HCT116 (cell line): Measurements from ENCODE around the gene FSD1L. TPM values are rescaled to one million over a fixed set of nuclear protein-coding genes. Genes with fewer than 3 reads are reported as not detected.

Experiments used
- ATAC-seq: fragments of 200-7000 bp; cut with Tn5 transposase; 2 replicates; pipeline ENCODE4 v1.9.1; 2020; ENCODE audit warnings: mild to moderate bottlenecking, moderate library complexity
- BruUV-seq: library from RNA; stranded (reverse); fragments of 400-500 nt; replicated peaks from 2 replicates; lab custom pipeline; 2021; lab: Mats Ljungman, UMichigan
- CTCF ChIA-PET: fragments of 300-600 bp; sonication (Branson Sonifier 250); formaldehyde crosslinking; loops from one replicate; lab custom pipeline; 2021; ENCODE audit warnings: antibody characterized with exemption; lab: Charles Lee
- POLR2A ChIA-PET: fragments of 300-600, 350-600 bp; sonication (Branson Sonifier 250); formaldehyde crosslinking; loops from one replicate; lab custom pipeline; 2021; ENCODE audit warnings: antibody characterized with exemption; lab: Charles Lee
- RAD21 ChIA-PET, 2 experiments: fragments of 300-600 bp; sonication (Branson Sonifier 250); formaldehyde crosslinking; loops; one replicate each; lab custom pipeline; 2023; ENCODE audit warnings: low total read pairs in 2 of 2; ENCODE audit not compliant: uncharacterized antibody in 2 of 2, unreplicated experiment in 2 of 2, low non-redundant PET in 1 of 2; lab: Charles Lee
- DNase-seq: peaks from one replicate; pipeline ENCODE4 v3.0.0-alpha.2; 2010; ENCODE audit warnings: low read depth, low spot score
- H2AFZ ChIP-seq: fragments of 200-600 bp; shearing (Covaris generic), sonication (generic); 2 replicates; pipeline ENCODE4 v1.6.1; 2017; ENCODE audit warnings: low read depth, mixed run types, mixed read lengths, antibody characterized with exemption, low read length; ENCODE audit not compliant: poor library complexity, severe bottlenecking
- H3K27ac ChIP-seq: 2 replicates; pipeline ENCODE4 v1.5.1; 2012; ENCODE audit warnings: low read depth, low read length
- H3K27me3 ChIP-seq: fragments of 200-600 bp; sonication (generic); 2 replicates; pipeline ENCODE4 v1.6.1; 2016; ENCODE audit warnings: mixed run types, low read length, mixed read lengths; ENCODE audit not compliant: insufficient read depth
- H3K36me3 ChIP-seq, 2 experiments: fragments of 200-500 bp in 1 of 2; fragments of 200-600 bp in 1 of 2; sonication (Bioruptor generic) in 1 of 2; sonication (generic) in 1 of 2; 2 replicates each; pipeline versions ENCODE4 v1.5.1 to v1.6.1; 2014 to 2016; ENCODE audit warnings: low read length in 2 of 2, inconsistent platforms in 1 of 2, mixed read lengths in 1 of 2, mixed run types in 1 of 2; ENCODE audit not compliant: insufficient read depth in 2 of 2, control insufficient read depth in 1 of 2
- H3K4me1 ChIP-seq, 2 experiments: fragments of 200-600 bp in 1 of 2; sonication (generic) in 1 of 2; 2 replicates each; pipeline versions ENCODE4 v1.5.1 to v1.6.1; 2012 to 2017; ENCODE audit warnings: low read length in 2 of 2, inconsistent platforms in 1 of 2, mild to moderate bottlenecking in 1 of 2, mixed read lengths in 1 of 2, mixed run types in 1 of 2, moderate library complexity in 1 of 2; ENCODE audit not compliant: insufficient read depth in 2 of 2, control insufficient read depth in 1 of 2
- H3K4me2 ChIP-seq: fragments of 200-600 bp; sonication (generic); 2 replicates; pipeline ENCODE4 v1.6.1; 2017; ENCODE audit warnings: mixed run types, low read length, mixed read lengths
- H3K4me3 ChIP-seq, 2 experiments: fragments of 200-600 bp in 1 of 2; sonication (generic) in 1 of 2; replicated peaks in 1 of 2; 2 replicates each; pipeline ENCODE4 v1.5.1; 2011 to 2016; ENCODE audit warnings: low read length in 2 of 2, control low read depth in 1 of 2, low read depth in 1 of 2, mild to moderate bottlenecking in 1 of 2, mixed read lengths in 1 of 2, mixed run types in 1 of 2
- H3K79me2 ChIP-seq: fragments of 200-600 bp; sonication (generic); 2 replicates; pipeline ENCODE4 v1.6.1; 2017; ENCODE audit warnings: mild to moderate bottlenecking, mixed run types, low read length, moderate library complexity, mixed read lengths; ENCODE audit not compliant: insufficient read depth
- H3K9ac ChIP-seq: fragments of 200-600 bp; sonication (generic); 2 replicates; pipeline ENCODE4 v1.6.1; 2016; ENCODE audit warnings: low read length, mixed read lengths
- H3K9me2 ChIP-seq: fragments of 200-600 bp; sonication (generic), shearing (Covaris generic); 2 replicates; pipeline ENCODE4 v1.6.1; 2017; ENCODE audit warnings: mixed run types, mild to moderate bottlenecking, moderate library complexity; ENCODE audit not compliant: insufficient read depth
- H3K9me3 ChIP-seq, 2 experiments: fragments of 200-500 bp in 1 of 2; fragments of 200-600 bp in 1 of 2; sonication (Bioruptor generic) in 1 of 2; sonication (generic) in 1 of 2; 2 replicates each; pipeline ENCODE4 v1.6.1; 2014 to 2017; ENCODE audit warnings: low read length in 2 of 2, mixed read lengths in 2 of 2, inconsistent platforms in 1 of 2, low read depth in 1 of 2, mild to moderate bottlenecking in 1 of 2, mixed run types in 1 of 2, moderate library complexity in 1 of 2; ENCODE audit not compliant: control insufficient read depth in 1 of 2, insufficient read depth in 1 of 2
- H4K20me1 ChIP-seq: fragments of 200-600 bp; sonication (generic), shearing (Covaris generic); 2 replicates; pipeline ENCODE4 v1.6.1; 2017; ENCODE audit warnings: mixed run types, mild to moderate bottlenecking, moderate library complexity; ENCODE audit not compliant: insufficient read depth
- CBX3 ChIP-seq: IDR thresholded peaks from 2 replicates; pipeline ENCODE4 v1.6.1; 2012; ENCODE audit warnings: low read depth
- EGR1 ChIP-seq: IDR thresholded peaks from 2 replicates; pipeline ENCODE4 v1.6.1; 2012; ENCODE audit warnings: low read depth
- ELF1 ChIP-seq: IDR thresholded peaks from 2 replicates; pipeline ENCODE4 v1.6.1; 2012; ENCODE audit warnings: low read depth, borderline replicate concordance
- EZH2 ChIP-seq: fragments of 200-600 bp; sonication (generic); IDR thresholded peaks from 2 replicates; pipeline ENCODE4 v1.6.1; 2017; ENCODE audit warnings: antibody characterized with exemption, mixed run types
- EZH2phosphoT487 ChIP-seq: fragments of 200-600 bp; IDR thresholded peaks from 2 replicates; pipeline ENCODE4 v1.6.1; 2018; ENCODE audit warnings: antibody characterized with exemption, borderline replicate concordance
- JUND ChIP-seq: IDR thresholded peaks from 2 replicates; pipeline ENCODE4 v1.6.1; 2012
- RAD21 ChIP-seq: IDR thresholded peaks from 2 replicates; pipeline ENCODE4 v1.6.1; 2012; ENCODE audit warnings: low read depth, mild to moderate bottlenecking
- SRF ChIP-seq: IDR thresholded peaks from 2 replicates; pipeline ENCODE4 v1.6.1; 2012; ENCODE audit warnings: low read depth
- ZFX ChIP-seq: fragments of 450-650 bp; IDR thresholded peaks from 2 replicates; pipeline ENCODE4 v1.6.1; 2017
- intact Hi-C: fragments of 100-400 bp; cut with micrococcal nuclease; formaldehyde crosslinking; loops from 2 replicates; pipeline ENCODE4 v1.10.0; 2022
- total RNA-seq: library from RNA; stranded (reverse); gene quantifications from one replicate; pipeline ENCODE4 v1.2.1, GENCODE V29; 2021; ENCODE audit not compliant: unreplicated experiment
- TF ChIP-seq, protein P1 (sequence below): IDR thresholded peaks from 2 replicates; pipeline ENCODE4 v1.6.1; 2012
- TF ChIP-seq, protein P2 (sequence below): IDR thresholded peaks from 2 replicates; pipeline ENCODE4 v1.6.1; 2012
- TF ChIP-seq, protein P3 (sequence below): IDR thresholded peaks from 2 replicates; pipeline ENCODE4 v1.6.1; 2011; ENCODE audit warnings: mild to moderate bottlenecking, low read length, moderate library complexity; ENCODE audit not compliant: insufficient replicate concordance; ENCODE audit errors: extremely low read depth
- TF ChIP-seq, protein P4 (sequence below), 3 experiments: fragments of 200-600 bp in 1 of 3; sonication (generic) in 1 of 3; IDR thresholded peaks in 2 of 3; conservative IDR thresholded peaks in 1 of 3; 2 replicates each; pipeline ENCODE4 v1.5.1; 2012 to 2017; ENCODE audit warnings: low read depth in 2 of 3, low read length in 2 of 3, antibody characterized with exemption in 1 of 3, borderline replicate concordance in 1 of 3, control low read depth in 1 of 3, mild to moderate bottlenecking in 1 of 3, mixed read lengths in 1 of 3, mixed run types in 1 of 3, moderate library complexity in 1 of 3; ENCODE audit not compliant: insufficient read depth in 1 of 3

Gene FSD1L
- total RNA-seq, 1 experiment from 2014 or later: 5.5 TPM

DNA sequence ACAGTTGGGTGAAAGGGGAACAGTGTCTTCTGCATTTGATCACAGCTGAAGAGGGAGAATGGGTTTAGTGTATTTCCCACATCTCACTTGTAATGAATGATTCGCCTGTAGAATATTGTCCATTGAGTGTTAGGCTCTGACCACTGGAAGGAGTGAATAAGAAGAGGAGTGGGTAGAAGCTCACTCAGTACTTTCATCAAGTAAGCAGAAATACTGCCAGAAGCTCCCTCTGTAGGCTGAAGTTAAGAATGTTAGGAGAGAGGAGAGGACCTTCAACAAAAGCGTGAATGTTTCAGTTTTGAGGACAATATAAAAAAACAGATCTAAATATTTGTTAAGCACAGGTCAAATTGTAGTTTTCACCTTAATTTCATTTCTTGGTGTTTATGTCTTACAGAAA is 27.5 kb downstream of the FSD1L start:
- H3K4me1 ChIP-seq: no peaks in the 10 kb centered on the region
- no peak overlapping the region for H2AFZ ChIP-seq
- no TSS peak for BruUV-seq
- no peak overlapping the region for H3K4me3 ChIP-seq
- RAD21 ChIA-PET: no interaction called here
- peaks cover 0 to 3% of the 10 kb centered on the region in 2 experiments; a peak in 1 of 4 replicates for H3K36me3 ChIP-seq
- no peaks in the 10 kb centered on the region for H4K20me1 ChIP-seq
- CTCF ChIA-PET: interaction anchor here (1.0 kb wide), 1 partner anchor 12 kb away, joined by 3 read pairs; no protein-coding TSS in a partner anchor
- H3K4me2 ChIP-seq: no peak overlapping the region
- H3K9ac ChIP-seq: no peak overlapping the region
- DNase-seq: no peak
- H3K9me2 ChIP-seq: no peaks in the 10 kb centered on the region
- intact Hi-C loops: no loop called here
- POLR2A ChIA-PET: no interaction called here
- H3K27ac ChIP-seq: no peak overlapping the region
- no peaks in the 10 kb centered on the region for H3K27me3 ChIP-seq
- no peak for TF ChIP-seq EGR1
- TF ChIP-seq, protein P1, sequence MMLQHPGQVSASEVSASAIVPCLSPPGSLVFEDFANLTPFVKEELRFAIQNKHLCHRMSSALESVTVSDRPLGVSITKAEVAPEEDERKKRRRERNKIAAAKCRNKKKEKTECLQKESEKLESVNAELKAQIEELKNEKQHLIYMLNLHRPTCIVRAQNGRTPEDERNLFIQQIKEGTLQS: no peak
- TF ChIP-seq EZH2phosphoT487: no peak
- TF ChIP-seq ZFX: no peak
- TF ChIP-seq, protein P2, sequence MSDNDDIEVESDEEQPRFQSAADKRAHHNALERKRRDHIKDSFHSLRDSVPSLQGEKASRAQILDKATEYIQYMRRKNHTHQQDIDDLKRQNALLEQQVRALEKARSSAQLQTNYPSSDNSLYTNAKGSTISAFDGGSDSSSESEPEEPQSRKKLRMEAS: no peak
- TF ChIP-seq, protein P3, sequence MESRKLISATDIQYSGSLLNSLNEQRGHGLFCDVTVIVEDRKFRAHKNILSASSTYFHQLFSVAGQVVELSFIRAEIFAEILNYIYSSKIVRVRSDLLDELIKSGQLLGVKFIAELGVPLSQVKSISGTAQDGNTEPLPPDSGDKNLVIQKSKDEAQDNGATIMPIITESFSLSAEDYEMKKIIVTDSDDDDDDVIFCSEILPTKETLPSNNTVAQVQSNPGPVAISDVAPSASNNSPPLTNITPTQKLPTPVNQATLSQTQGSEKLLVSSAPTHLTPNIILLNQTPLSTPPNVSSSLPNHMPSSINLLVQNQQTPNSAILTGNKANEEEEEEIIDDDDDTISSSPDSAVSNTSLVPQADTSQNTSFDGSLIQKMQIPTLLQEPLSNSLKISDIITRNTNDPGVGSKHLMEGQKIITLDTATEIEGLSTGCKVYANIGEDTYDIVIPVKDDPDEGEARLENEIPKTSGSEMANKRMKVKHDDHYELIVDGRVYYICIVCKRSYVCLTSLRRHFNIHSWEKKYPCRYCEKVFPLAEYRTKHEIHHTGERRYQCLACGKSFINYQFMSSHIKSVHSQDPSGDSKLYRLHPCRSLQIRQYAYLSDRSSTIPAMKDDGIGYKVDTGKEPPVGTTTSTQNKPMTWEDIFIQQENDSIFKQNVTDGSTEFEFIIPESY: no peak
- no peak for TF ChIP-seq CBX3
- TF ChIP-seq, protein P4, sequence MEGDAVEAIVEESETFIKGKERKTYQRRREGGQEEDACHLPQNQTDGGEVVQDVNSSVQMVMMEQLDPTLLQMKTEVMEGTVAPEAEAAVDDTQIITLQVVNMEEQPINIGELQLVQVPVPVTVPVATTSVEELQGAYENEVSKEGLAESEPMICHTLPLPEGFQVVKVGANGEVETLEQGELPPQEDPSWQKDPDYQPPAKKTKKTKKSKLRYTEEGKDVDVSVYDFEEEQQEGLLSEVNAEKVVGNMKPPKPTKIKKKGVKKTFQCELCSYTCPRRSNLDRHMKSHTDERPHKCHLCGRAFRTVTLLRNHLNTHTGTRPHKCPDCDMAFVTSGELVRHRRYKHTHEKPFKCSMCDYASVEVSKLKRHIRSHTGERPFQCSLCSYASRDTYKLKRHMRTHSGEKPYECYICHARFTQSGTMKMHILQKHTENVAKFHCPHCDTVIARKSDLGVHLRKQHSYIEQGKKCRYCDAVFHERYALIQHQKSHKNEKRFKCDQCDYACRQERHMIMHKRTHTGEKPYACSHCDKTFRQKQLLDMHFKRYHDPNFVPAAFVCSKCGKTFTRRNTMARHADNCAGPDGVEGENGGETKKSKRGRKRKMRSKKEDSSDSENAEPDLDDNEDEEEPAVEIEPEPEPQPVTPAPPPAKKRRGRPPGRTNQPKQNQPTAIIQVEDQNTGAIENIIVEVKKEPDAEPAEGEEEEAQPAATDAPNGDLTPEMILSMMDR (IDR thresholded peaks at IDR 0.05 in 2 of 3, conservative IDR thresholded peaks at IDR 0.05 in 1 of 3; ENCODE audit: borderline replicate concordance in 1 of 3, insufficient read depth in 1 of 3, low read depth in 2 of 3, low read length in 2 of 3): peak; percentile 7 to 35 (median 33); a peak in 4 of 6 replicates
- peak; percentile 21; the same call in 1 of the 2 replicates for TF ChIP-seq RAD21
- no peak for TF ChIP-seq EZH2
- no peak for TF ChIP-seq JUND
- TF ChIP-seq ELF1: no peak
- no peak for TF ChIP-seq SRF
- H3K9me3 ChIP-seq: no peaks in the 10 kb centered on the region
- ATAC-seq: peak; percentile 71
- H3K79me2 ChIP-seq: no peaks in the 10 kb centered on the region
